ENCODE measurements around the gene RAD21L1.

RAD21L1 gene

DNA sequence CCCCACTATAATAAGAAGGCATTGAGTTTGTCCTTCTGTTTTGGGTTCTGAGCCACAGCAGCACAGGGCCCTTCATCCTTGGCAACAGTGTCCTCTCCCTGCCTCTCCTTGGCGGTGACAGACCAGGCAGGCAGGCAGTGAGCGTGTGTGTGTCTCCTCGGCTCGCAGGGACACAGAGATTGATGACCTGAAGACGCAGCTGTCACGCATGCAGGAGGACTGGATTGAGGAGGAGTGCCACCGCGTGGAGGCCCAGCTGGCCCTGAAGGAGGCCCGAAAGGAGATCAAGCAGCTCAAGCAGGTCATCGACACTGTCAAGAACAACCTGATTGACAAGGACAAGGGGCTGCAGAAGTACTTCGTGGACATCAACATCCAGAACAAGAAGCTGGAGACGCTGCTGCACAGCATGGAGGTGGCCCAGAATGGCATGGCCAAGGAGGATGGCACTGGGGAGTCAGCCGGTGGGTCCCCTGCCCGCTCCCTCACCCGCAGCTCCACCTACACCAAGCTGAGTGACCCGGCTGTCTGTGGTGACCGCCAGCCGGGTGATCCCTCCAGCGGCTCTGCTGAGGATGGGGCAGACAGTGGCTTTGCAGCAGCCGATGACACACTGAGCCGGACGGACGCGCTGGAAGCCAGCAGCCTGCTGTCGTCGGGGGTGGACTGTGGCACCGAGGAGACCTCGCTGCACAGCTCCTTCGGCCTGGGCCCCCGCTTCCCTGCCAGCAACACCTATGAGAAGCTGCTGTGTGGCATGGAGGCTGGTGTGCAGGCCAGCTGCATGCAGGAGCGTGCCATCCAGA is 79.1 kb downstream of the RAD21L1 start:
- intact Hi-C loops (cut with micrococcal nuclease), result no loop called here
- H3K9me3 Mint-ChIP-seq, result no peaks in the 10 kb centered on the region
- no peak overlapping the region for H3K4me3 Mint-ChIP-seq
- H3K27me3 Mint-ChIP-seq, result peaks cover 3% of the 10 kb centered on the region
- H3K4me1 Mint-ChIP-seq (ENCODE audit: low read depth), result peaks cover 6% of the 10 kb centered on the region
- H3K27ac Mint-ChIP-seq, result no peak overlapping the region
- H3K36me3 Mint-ChIP-seq (ENCODE audit: low read depth), result no peaks in the 10 kb centered on the region

All from dendritic cell treated with granulocyte-macrophage colony-stimulating factor and Interleukin-4, amounts not matched to agents 40 ng/mL and 50 ng/mL, for 4 days (primary cell).